ENCODE measurements around the gene LIFR.

GRCh38 chr5:38466424-38467189 lies 89.8 kb downstream of the LIFR start:
- TF ChIP-seq CTCF (conservative IDR thresholded peaks at IDR 0.05 in 1 of 2, IDR thresholded peaks at IDR 0.05 in 1 of 2; ENCODE audit: low read depth in 1 of 2, low read length in 2 of 2) (no peak), EZH2 (IDR thresholded peaks at IDR 0.05; ENCODE audit: low read length, missing control alignments) (no peak)
